GM18508 (cell line): ENCODE data around the gene ADI1.
"Not testable (repeated sequence)": the region's sequence is repeated elsewhere in the genome, so short reads cannot be mapped to it uniquely, and the experiment has no call there.

Source experiments
- ATAC-seq: cut with Tn5 transposase; IDR thresholded peaks from one replicate; pipeline ENCODE4 v1.9.1; 2021; ENCODE audit warnings: moderate number of reproducible peaks; ENCODE audit not compliant: insufficient read depth, unreplicated experiment

ADI1 gene

GRCh38 chr2:3496708-3497080 lies 22.6 kb downstream of the ADI1 start:
- not testable (repeated sequence) for ATAC-seq

- ATAC-seq, result no peak
These were observed 24.2 kb downstream of the ADI1 start for GRCh38 chr2:3494984-3495666.

- ATAC-seq, result no peak
These were observed 25.7 kb downstream of the ADI1 start for GRCh38 chr2:3493615-3494007.

- no peak for ATAC-seq
These were observed 26.2 kb downstream of the ADI1 start for GRCh38 chr2:3492951-3493614.

GRCh38 chr2:3492475-3492787 lies 26.9 kb downstream of the ADI1 start:
- not testable (repeated sequence) for ATAC-seq

GRCh38 chr2:3491716-3492474 lies 27.4 kb downstream of the ADI1 start:
- ATAC-seq, result no peak

GRCh38 chr2:3491306-3491705 lies 28.0 kb downstream of the ADI1 start:
- no peak for ATAC-seq

- ATAC-seq, result no peak
These were observed 28.9 kb downstream of the ADI1 start for GRCh38 chr2:3490191-3491170.

- no peak for ATAC-seq
These were observed 29.6 kb downstream of the ADI1 start for GRCh38 chr2:3489764-3490115.

- ATAC-seq, result no peak
These were observed 30.2 kb downstream of the ADI1 start for GRCh38 chr2:3488855-3489763.

GRCh38 chr2:3488061-3488531 lies 31.2 kb downstream of the ADI1 start:
- no peak for ATAC-seq

- no peak for ATAC-seq
These were observed 31.9 kb downstream of the ADI1 start for GRCh38 chr2:3487432-3487831.

- ATAC-seq, result no peak
These were observed 32.3 kb downstream of the ADI1 start for GRCh38 chr2:3487028-3487425.

- no peak for ATAC-seq
These were observed 33.0 kb downstream of the ADI1 start for GRCh38 chr2:3486047-3487027.

- no peak for ATAC-seq
These were observed 34.2 kb downstream of the ADI1 start for GRCh38 chr2:3485166-3485565.

GRCh38 chr2:3483986-3484960 lies 35.1 kb downstream of the ADI1 start:
- ATAC-seq, result no peak
